HEK293T (cell line): ENCODE measurements around the gene NRP2.

ENCODE experiments used
- CTCF ChIA-PET: fragments of 350-600 bp; formaldehyde crosslinking; extraction: SDS; loops from one replicate; lab custom pipeline; 2021; ENCODE audit warnings: antibody characterized with exemption, inconsistent platforms; lab: Yijun Ruan, JAX
- POLR2A ChIA-PET: fragments of 350-600 bp; formaldehyde crosslinking; extraction: SDS; loops from one replicate; lab custom pipeline; 2020; ENCODE audit warnings: antibody characterized with exemption, inconsistent platforms; lab: Yijun Ruan, JAX
- DNase-seq: peaks from one replicate; pipeline ENCODE4 v3.0.0; 2012; ENCODE audit warnings: mixed read lengths; ENCODE audit errors: extremely low spot score
- ARNT ChIP-seq: fragments of 450-650 bp; IDR thresholded peaks from 2 replicates; pipeline ENCODE4 v1.6.1; 2017; ENCODE audit warnings: mild to moderate bottlenecking
- BHLHE40 ChIP-seq: fragments of 450-650 bp; IDR thresholded peaks from 2 replicates; pipeline ENCODE4 v1.6.1; 2016; ENCODE audit warnings: mild to moderate bottlenecking, moderate library complexity, borderline replicate concordance
- CTBP1 ChIP-seq: fragments of 450-650 bp; IDR thresholded peaks from 2 replicates; pipeline ENCODE4 v1.6.1; 2016; ENCODE audit warnings: borderline replicate concordance
- ELF4 ChIP-seq: fragments of 450-650 bp; IDR thresholded peaks from 2 replicates; pipeline ENCODE4 v1.6.1; 2017; ENCODE audit warnings: antibody characterized with exemption
- FOXA1 ChIP-seq: fragments of 450-650 bp; IDR thresholded peaks from 2 replicates; pipeline ENCODE4 v1.6.1; 2016; ENCODE audit warnings: mild to moderate bottlenecking
- FOXK2 ChIP-seq: fragments of 450-650 bp; IDR thresholded peaks from 2 replicates; pipeline ENCODE4 v1.6.1; 2016; ENCODE audit warnings: mild to moderate bottlenecking
- FOXM1 ChIP-seq: fragments of 450-650 bp; IDR thresholded peaks from 2 replicates; pipeline ENCODE4 v1.6.1; 2017; ENCODE audit warnings: mild to moderate bottlenecking, borderline replicate concordance
- HDGF ChIP-seq: fragments of 450-650 bp; IDR thresholded peaks from 2 replicates; pipeline ENCODE4 v1.6.1; 2017; ENCODE audit warnings: antibody characterized with exemption, borderline replicate concordance
- L3MBTL2 ChIP-seq: fragments of 450-650 bp; conservative IDR thresholded peaks from 2 replicates; pipeline ENCODE4 v1.6.1; 2016; ENCODE audit warnings: mild to moderate bottlenecking
- LEF1 ChIP-seq: fragments of 450-650 bp; IDR thresholded peaks from 2 replicates; pipeline ENCODE4 v1.6.1; 2017; ENCODE audit warnings: mild to moderate bottlenecking, borderline replicate concordance
- NFRKB ChIP-seq: fragments of 450-650 bp; IDR thresholded peaks from 2 replicates; pipeline ENCODE4 v1.6.1; 2016; ENCODE audit warnings: mild to moderate bottlenecking, moderate library complexity
- PKNOX1 ChIP-seq: fragments of 450-650 bp; IDR thresholded peaks from 2 replicates; pipeline ENCODE4 v1.6.1; 2016
- SP1 ChIP-seq: fragments of 450-650 bp; IDR thresholded peaks from 2 replicates; pipeline ENCODE4 v1.6.1; 2017
- SUZ12 ChIP-seq: fragments of 450-650 bp; IDR thresholded peaks from 2 replicates; pipeline ENCODE4 v1.6.1; 2016; ENCODE audit warnings: mild to moderate bottlenecking
- TARDBP ChIP-seq: fragments of 450-650 bp; IDR thresholded peaks from 2 replicates; pipeline ENCODE4 v1.6.1; 2016
- ZNF384 ChIP-seq: fragments of 450-650 bp; IDR thresholded peaks from 2 replicates; pipeline ENCODE4 v1.6.1; 2016

The NRP2 gene

DNA sequence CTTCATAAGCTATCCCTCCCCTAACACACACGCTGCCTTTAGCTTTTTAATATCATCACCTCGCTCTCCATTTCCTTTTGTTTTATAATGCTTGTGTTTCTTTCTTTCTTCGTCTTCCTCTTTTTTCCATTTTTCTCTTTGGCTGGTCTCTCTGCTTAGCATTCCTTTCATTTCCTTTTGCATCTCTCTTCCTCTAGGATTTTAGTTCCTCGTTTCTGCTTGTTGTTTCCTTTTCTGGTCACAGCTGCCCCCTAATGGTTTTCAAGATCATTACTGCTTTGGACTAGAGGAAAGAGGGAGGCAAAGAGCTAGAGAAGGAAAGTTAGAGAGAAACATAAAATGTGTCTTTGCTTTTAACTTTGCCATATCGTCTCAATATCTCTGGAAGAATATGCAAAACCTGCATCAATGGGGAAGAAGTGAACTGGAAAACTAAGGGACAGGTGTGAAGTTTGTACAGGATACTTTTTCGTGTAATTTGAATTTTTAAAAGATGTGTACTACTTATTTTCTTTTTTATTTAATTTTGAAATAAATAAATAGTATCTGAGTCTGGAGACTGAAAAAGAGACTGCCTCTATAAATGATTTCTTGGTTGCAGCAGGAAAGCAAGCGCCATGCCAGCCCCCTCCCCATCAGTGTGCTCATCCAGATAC is 6.3 kb upstream of the NRP2 start:
- TF ChIP-seq CTBP1 = no peak
- no peak for TF ChIP-seq ZNF384
- TF ChIP-seq FOXK2 = no peak
- TF ChIP-seq HDGF = no peak
- no peak for TF ChIP-seq NFRKB
- TF ChIP-seq LEF1 = no peak
- no peak for TF ChIP-seq FOXA1
- no peak for TF ChIP-seq TARDBP
- TF ChIP-seq FOXM1 = no peak
- TF ChIP-seq SP1 = no peak
- TF ChIP-seq L3MBTL2 = no peak
- TF ChIP-seq SUZ12 = no peak
- TF ChIP-seq ARNT = no peak
- TF ChIP-seq BHLHE40 = no peak
- no peak for TF ChIP-seq PKNOX1
- no peak for TF ChIP-seq ELF4
- CTCF ChIA-PET = interaction anchor here (0.6 to 1.8 kb wide), 18 partner anchors 9 to 897 kb away, joined by 3 to 8 read pairs (median 3); no protein-coding TSS in a partner anchor
- POLR2A ChIA-PET = no interaction called here
- DNase-seq = peak; percentile 52

DNA sequence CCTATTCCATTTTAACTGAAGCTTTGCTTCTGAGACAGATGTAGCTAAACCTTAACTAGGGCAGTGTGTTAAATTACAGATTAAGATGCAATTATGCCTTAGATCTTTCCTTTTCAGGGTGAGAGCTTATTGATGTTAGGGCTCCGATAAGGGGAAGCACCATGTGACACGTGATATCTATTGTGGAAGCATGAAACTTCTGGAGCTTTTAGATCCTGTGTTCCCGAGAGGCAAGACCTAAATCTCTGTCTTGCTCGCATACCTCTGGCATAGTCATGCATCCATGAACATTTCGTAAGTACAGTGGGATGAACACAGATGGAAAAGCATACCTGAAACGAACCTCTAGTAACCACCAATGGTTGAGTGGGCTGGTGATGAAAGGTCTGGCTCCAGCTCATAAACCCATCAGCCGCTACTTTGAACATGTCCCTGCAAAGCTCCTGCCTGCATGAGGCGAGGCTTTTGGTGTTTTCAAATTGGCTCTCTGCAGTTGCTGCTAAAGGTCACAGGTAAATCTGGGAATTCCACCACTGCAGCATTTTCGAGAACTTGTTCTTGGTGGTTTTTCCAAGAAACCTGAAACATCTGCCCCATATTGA is 3.7 kb upstream of the NRP2 start:
- POLR2A ChIA-PET = no interaction called here
- no peak for TF ChIP-seq SUZ12
- DNase-seq = no peak
- CTCF ChIA-PET = interaction anchor here (0.6 to 1.1 kb wide), 4 partner anchors 23 to 69 kb away, joined by 3 to 5 read pairs (median 4); no protein-coding TSS in a partner anchor

- CTCF ChIA-PET = interaction anchor here (0.6 kb wide), 2 partner anchors 42 kb away, joined by 3 read pairs; no protein-coding TSS in a partner anchor
- TF ChIP-seq CTBP1 = no peak
- no peak for TF ChIP-seq L3MBTL2
- TF ChIP-seq ARNT = no peak
- TF ChIP-seq SP1 = no peak
- no peak for TF ChIP-seq SUZ12
- no peak for TF ChIP-seq LEF1
- no peak for TF ChIP-seq FOXM1
- no peak for TF ChIP-seq PKNOX1
- no peak for TF ChIP-seq FOXK2
- TF ChIP-seq ZNF384 = no peak
- TF ChIP-seq FOXA1 = no peak
- no peak for TF ChIP-seq ELF4
- no peak for DNase-seq
Measured at GRCh38 chr2:205679410-205680009, 2.8 kb upstream of the NRP2 start.

GRCh38 chr2:205680067-205680466 is 2.2 kb upstream of the NRP2 start:
- peak; percentile 83 for DNase-seq
- ChIA-PET POLR2A (no interaction called here), CTCF (interaction anchor here (0.7 kb wide), 1 partner anchor 1419 kb away, joined by 3 read pairs; no protein-coding TSS in a partner anchor)
- peak; percentile 84 for TF ChIP-seq PKNOX1
- peak; percentile 64; the same call in 1 of the 2 replicates for TF ChIP-seq FOXM1
- no peak for TF ChIP-seq LEF1
- no peak for TF ChIP-seq ZNF384
- no peak for TF ChIP-seq TARDBP
- TF ChIP-seq SUZ12 = no peak

More at GRCh38 chr2:205679410-205680009, 2.8 kb upstream of the NRP2 start:
- POLR2A ChIA-PET = no interaction called here

DNA sequence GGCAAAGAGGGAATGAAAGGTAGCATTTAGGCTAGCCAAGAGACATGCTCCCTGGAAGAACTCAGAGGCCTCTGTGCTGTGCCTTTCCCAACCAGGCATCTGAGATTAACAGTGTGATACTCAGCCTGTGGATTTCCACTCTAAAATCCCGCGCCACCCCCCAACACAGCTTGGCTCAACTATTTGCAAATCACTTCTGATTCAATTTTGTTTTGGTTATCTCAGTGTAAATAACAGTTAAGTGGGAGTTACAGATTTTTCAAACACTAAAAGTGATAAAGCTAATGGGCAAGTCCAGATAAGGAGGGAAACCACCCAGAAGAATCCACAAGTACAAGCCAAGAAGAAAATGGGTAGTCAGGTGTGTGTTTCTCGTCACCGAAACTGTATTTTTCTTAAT is 1.4 kb upstream of the NRP2 start:
- DNase-seq = no peak
- POLR2A ChIA-PET = no interaction called here
- CTCF ChIA-PET = interaction anchor here (0.7 to 1.0 kb wide), 4 partner anchors 36 to 1420 kb away, joined by 3 read pairs; no protein-coding TSS in a partner anchor
- TF ChIP-seq CTBP1 = no peak
- TF ChIP-seq FOXM1 = no peak
- no peak for TF ChIP-seq NFRKB
- TF ChIP-seq FOXA1 = no peak
- TF ChIP-seq BHLHE40 = no peak
- TF ChIP-seq L3MBTL2 = no peak
- no peak for TF ChIP-seq PKNOX1
- TF ChIP-seq ARNT = no peak
- TF ChIP-seq SUZ12 = no peak
- TF ChIP-seq ELF4 = no peak
- TF ChIP-seq FOXK2 = no peak
- no peak for TF ChIP-seq SP1
- TF ChIP-seq TARDBP = no peak
- TF ChIP-seq HDGF = no peak
- no peak for TF ChIP-seq LEF1
- no peak for TF ChIP-seq ZNF384
